DND-41 (cell line): ENCODE results near the gene ZNF440.
"Not testable (repeated sequence)": the region's sequence is repeated elsewhere in the genome, so short reads cannot be mapped to it uniquely, and the experiment has no call there.

Source experiments
- ATAC-seq: fragments of 200-7000 bp; cut with Tn5 transposase; 3 replicates; pipeline ENCODE4 v1.9.1; 2021; ENCODE audit warnings: low read depth; ENCODE audit not compliant: insufficient read depth
- DNase-seq: peaks from one replicate; pipeline ENCODE4 v3.0.0-alpha.2; 2020
- H2AFZ ChIP-seq: 2 replicates; pipeline ENCODE4 v1.6.0; 2012; ENCODE audit warnings: low read depth, low read length
- H3K27ac ChIP-seq: 2 replicates; pipeline ENCODE4 v1.5.1; 2012; ENCODE audit warnings: low read length, inconsistent platforms
- H3K27me3 ChIP-seq: fragments of 200-600 bp; sonication (generic); 2 replicates; pipeline ENCODE4 v1.6.0; 2012; ENCODE audit warnings: low read length, mild to moderate bottlenecking, inconsistent platforms; ENCODE audit not compliant: insufficient read depth, poor library complexity
- H3K36me3 ChIP-seq: 2 replicates; pipeline ENCODE4 v1.5.1; 2012; ENCODE audit warnings: low read length, inconsistent platforms; ENCODE audit not compliant: insufficient read depth
- H3K4me1 ChIP-seq: 2 replicates; pipeline ENCODE4 v1.5.1; 2012; ENCODE audit warnings: mild to moderate bottlenecking, low read length; ENCODE audit not compliant: insufficient read depth
- H3K4me2 ChIP-seq: 2 replicates; pipeline ENCODE4 v1.6.0; 2012; ENCODE audit warnings: mild to moderate bottlenecking, moderate library complexity, low read length, inconsistent platforms; ENCODE audit not compliant: insufficient read depth
- H3K4me3 ChIP-seq, 2 experiments: fragments of 200-600 bp in 1 of 2; shearing (Covaris generic) in 1 of 2; 2 replicates each; pipeline ENCODE4 v1.5.1; 2012 to 2016; ENCODE audit warnings: inconsistent platforms in 2 of 2, low read length in 2 of 2, mild to moderate bottlenecking in 2 of 2, low read depth in 1 of 2, moderate library complexity in 1 of 2
- H3K79me2 ChIP-seq: 2 replicates; pipeline ENCODE4 v1.6.0; 2012; ENCODE audit warnings: low read length, inconsistent platforms; ENCODE audit not compliant: insufficient read depth
- H3K9ac ChIP-seq: 2 replicates; pipeline ENCODE4 v1.6.0; 2012; ENCODE audit warnings: low read depth, mild to moderate bottlenecking, inconsistent platforms, low read length, moderate library complexity
- H3K9me3 ChIP-seq: 2 replicates; pipeline ENCODE4 v1.5.1; 2012; ENCODE audit warnings: low read length, moderate library complexity, mild to moderate bottlenecking, inconsistent platforms; ENCODE audit not compliant: insufficient read depth, severe bottlenecking
- H4K20me1 ChIP-seq: 2 replicates; pipeline ENCODE4 v1.6.0; 2012; ENCODE audit warnings: low read length; ENCODE audit not compliant: insufficient read depth
- EZH2 ChIP-seq: IDR thresholded peaks from 3 replicates; pipeline ENCODE4 v1.6.1; 2012; ENCODE audit warnings: borderline replicate concordance, low read depth, mild to moderate bottlenecking, moderate library complexity, low read length, inconsistent platforms; ENCODE audit not compliant: severe bottlenecking
- TF ChIP-seq, protein P1 (sequence below): IDR thresholded peaks from 2 replicates; pipeline ENCODE4 v1.5.1; 2012; ENCODE audit warnings: borderline replicate concordance, low read length, moderate library complexity, mild to moderate bottlenecking; ENCODE audit not compliant: poor library complexity, severe bottlenecking; ENCODE audit errors: extremely low read depth

The ZNF440 gene

DNA sequence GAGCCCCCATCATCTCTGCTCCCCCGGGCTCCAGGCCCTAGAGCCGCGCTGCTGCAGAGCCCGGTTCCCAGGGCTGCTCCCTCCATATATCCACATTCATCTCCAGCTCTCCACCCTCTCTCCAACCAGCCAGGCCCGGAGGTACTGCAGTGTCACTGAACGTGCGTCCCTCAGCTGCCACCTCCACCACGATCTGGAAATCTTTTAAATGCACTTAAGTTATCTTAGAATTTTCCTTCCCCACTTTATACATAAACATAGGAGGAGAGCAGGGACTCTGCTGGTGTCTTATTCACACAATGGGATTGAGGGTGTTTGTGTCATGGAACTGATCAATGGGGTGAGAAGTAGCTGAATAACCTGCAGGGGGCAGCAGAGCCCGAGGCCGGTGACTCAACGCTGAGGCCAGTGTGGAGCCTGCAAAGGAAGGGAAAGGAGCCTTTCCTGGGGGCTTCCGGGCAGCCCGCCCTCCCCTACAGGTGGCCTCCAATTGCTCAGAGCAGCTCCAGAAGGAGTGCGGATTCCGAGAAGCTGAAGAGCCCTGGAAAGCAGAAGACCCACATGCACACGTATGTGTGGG lies 65.7 kb downstream of the ZNF440 start:
- ATAC-seq = peak; percentile 71
- H3K4me3 ChIP-seq = not testable (repeated sequence)

GRCh38 chr19:11880598-11880997 lies 66.5 kb downstream of the ZNF440 start:
- Histone ChIP-seq H3K4me3 (no peak overlapping the region), H3K9me3 (no peaks in the 10 kb centered on the region), H2AFZ (no peak overlapping the region), H3K27me3 (no peaks in the 10 kb centered on the region), H3K79me2 (no peaks in the 10 kb centered on the region), H3K36me3 (no peaks in the 10 kb centered on the region), H3K4me2 (no peak overlapping the region), H3K9ac (no peak overlapping the region), H3K27ac (no peak overlapping the region), H3K4me1 (peaks cover 3% of the 10 kb centered on the region; the same call in 1 of the 2 replicates), H4K20me1 (no peaks in the 10 kb centered on the region)
- no peak for TF ChIP-seq EZH2
- TF ChIP-seq, protein P1, sequence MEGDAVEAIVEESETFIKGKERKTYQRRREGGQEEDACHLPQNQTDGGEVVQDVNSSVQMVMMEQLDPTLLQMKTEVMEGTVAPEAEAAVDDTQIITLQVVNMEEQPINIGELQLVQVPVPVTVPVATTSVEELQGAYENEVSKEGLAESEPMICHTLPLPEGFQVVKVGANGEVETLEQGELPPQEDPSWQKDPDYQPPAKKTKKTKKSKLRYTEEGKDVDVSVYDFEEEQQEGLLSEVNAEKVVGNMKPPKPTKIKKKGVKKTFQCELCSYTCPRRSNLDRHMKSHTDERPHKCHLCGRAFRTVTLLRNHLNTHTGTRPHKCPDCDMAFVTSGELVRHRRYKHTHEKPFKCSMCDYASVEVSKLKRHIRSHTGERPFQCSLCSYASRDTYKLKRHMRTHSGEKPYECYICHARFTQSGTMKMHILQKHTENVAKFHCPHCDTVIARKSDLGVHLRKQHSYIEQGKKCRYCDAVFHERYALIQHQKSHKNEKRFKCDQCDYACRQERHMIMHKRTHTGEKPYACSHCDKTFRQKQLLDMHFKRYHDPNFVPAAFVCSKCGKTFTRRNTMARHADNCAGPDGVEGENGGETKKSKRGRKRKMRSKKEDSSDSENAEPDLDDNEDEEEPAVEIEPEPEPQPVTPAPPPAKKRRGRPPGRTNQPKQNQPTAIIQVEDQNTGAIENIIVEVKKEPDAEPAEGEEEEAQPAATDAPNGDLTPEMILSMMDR = no peak
- ATAC-seq (no peak), DNase-seq (no peak)

More for the DNA sequence above, 65.7 kb downstream of the ZNF440 start:
- H3K4me1 ChIP-seq, H3K27ac ChIP-seq, H3K79me2 ChIP-seq, H3K9me3 ChIP-seq, H3K36me3 ChIP-seq, H4K20me1 ChIP-seq, H2AFZ ChIP-seq, H3K9ac ChIP-seq, H3K27me3 ChIP-seq, H3K4me2 ChIP-seq: not testable (repeated sequence)
- TF ChIP-seq, protein P1 = peak; percentile 55
- DNase-seq = peak; percentile 54

DNA sequence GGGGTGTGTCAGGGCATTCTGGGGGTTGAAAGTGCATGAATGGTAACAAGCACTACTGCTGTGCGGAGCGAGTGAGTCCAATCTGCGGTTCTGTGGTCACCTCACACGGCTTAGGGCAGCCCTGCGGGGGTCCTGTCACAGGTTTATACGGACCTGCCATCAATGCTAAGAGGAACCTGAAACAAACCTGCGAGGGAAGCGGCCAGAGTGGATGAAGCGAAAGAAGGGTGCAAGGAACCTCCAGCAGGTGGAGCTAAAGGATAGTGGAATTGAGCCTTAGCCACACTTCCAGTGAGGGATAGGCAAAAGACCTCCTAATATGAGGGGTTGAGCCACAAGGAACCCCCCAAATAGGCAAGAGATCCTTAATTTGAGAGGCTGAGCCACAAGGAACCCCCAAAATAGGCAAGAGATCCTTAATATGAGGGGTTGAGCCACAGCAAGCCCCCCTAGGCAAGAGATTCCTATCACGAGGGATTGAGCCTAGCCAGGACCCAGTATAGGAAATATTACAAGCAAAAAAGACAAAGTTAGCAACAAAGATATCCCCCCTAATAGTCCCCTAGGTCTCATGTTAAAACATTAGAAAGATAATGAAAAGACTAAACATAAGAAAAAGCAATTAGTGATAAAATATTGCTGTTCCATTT lies 67.2 kb downstream of the ZNF440 start:
- Histone ChIP-seq H4K20me1 (no peaks in the 10 kb centered on the region), H3K4me2 (peak overlapping the region; percentile 32; the same call in 1 of the 2 replicates), H3K27me3 (no peaks in the 10 kb centered on the region), H3K36me3 (no peaks in the 10 kb centered on the region), H2AFZ (no peak overlapping the region), H3K9me3 (no peaks in the 10 kb centered on the region), H3K4me1 (peaks cover 3% of the 10 kb centered on the region; the same call in 1 of the 2 replicates), H3K4me3 (no peak overlapping the region), H3K79me2 (no peaks in the 10 kb centered on the region), H3K27ac (no peak overlapping the region), H3K9ac (no peak overlapping the region)
- DNase-seq = peak; percentile 75
- TF ChIP-seq, protein P1 = peak; percentile 93
- TF ChIP-seq EZH2 = no peak
- ATAC-seq = peak; percentile 90
